CD4-positive, alpha-beta T cell treated with Interleukin-17A for 1 hour (primary cell): Measurements from ENCODE around the gene PTDSS2.
"Not testable (repeated sequence)": the region's sequence is repeated elsewhere in the genome, so short reads cannot be mapped to it uniquely, and the experiment has no call there.

ENCODE experiments used
- DNase-seq: peaks from one replicate; pipeline ENCODE4 v3.0.0-alpha.2; 2020

Gene PTDSS2

GRCh38 chr11:433641-434040 is 16.4 kb upstream of the PTDSS2 start:
- DNase-seq: no peak

GRCh38 chr11:434496-434895 is 15.6 kb upstream of the PTDSS2 start:
- DNase-seq: no peak

- not testable (repeated sequence) for DNase-seq
Measured at GRCh38 chr11:434999-435740, 14.9 kb upstream of the PTDSS2 start.

GRCh38 chr11:437228-437870 is 12.7 kb upstream of the PTDSS2 start:
- DNase-seq: no peak

GRCh38 chr11:438101-438844 is 11.8 kb upstream of the PTDSS2 start:
- DNase-seq: no peak

GRCh38 chr11:439315-440064 is 10.6 kb upstream of the PTDSS2 start:
- DNase-seq: no peak

GRCh38 chr11:440065-441042 is 9.7 kb upstream of the PTDSS2 start:
- DNase-seq: no peak

GRCh38 chr11:441043-441417 is 9.0 kb upstream of the PTDSS2 start:
- DNase-seq: no peak

- DNase-seq: peak; percentile 76
Measured at GRCh38 chr11:441418-442274, 8.4 kb upstream of the PTDSS2 start, which contains the start of gene ANO9. ANO9 (minus strand) TSS chr11:442011; CDS start chr11:441926, 85 bp downstream.

GRCh38 chr11:442611-443081 is 7.4 kb upstream of the PTDSS2 start:
- no peak for DNase-seq

GRCh38 chr11:443542-444199 is 6.4 kb upstream of the PTDSS2 start:
- no peak for DNase-seq

GRCh38 chr11:444396-445144 is 5.5 kb upstream of the PTDSS2 start:
- no peak for DNase-seq

GRCh38 chr11:445765-446588 is 4.1 kb upstream of the PTDSS2 start:
- DNase-seq: no peak

GRCh38 chr11:446891-447290 is 3.2 kb upstream of the PTDSS2 start:
- no peak for DNase-seq

GRCh38 chr11:447923-448731 is 2.0 kb upstream of the PTDSS2 start:
- peak; percentile 94 for DNase-seq

GRCh38 chr11:450809-451451 is 851 bp downstream of the PTDSS2 start:
- peak; percentile 87 for DNase-seq

GRCh38 chr11:451738-452137 is 1.7 kb downstream of the PTDSS2 start:
- DNase-seq: no peak
